PFSK-1 (cell line): ENCODE data around the gene EPHA1.

Experiments
- FOXP2 ChIP-seq: optimal IDR thresholded peaks from 2 replicates; pipeline ENCODE3; 2011; ENCODE audit warnings: borderline replicate concordance, control low read depth, inconsistent platforms; ENCODE audit not compliant: insufficient read depth; ENCODE audit errors: extremely low read length, extremely low read depth
- POLR2AphosphoS5 ChIP-seq: IDR thresholded peaks from 2 replicates; pipeline ENCODE4 v1.6.1; 2012; ENCODE audit warnings: low read depth, mild to moderate bottlenecking, control low read depth, low read length, moderate library complexity
- SIN3A ChIP-seq: IDR thresholded peaks from 2 replicates; pipeline ENCODE4 v1.6.1; 2012; ENCODE audit warnings: mild to moderate bottlenecking, low read length, moderate library complexity, borderline replicate concordance; ENCODE audit not compliant: insufficient read depth
- TAF1 ChIP-seq: IDR thresholded peaks from 2 replicates; pipeline ENCODE4 v1.6.1; 2012; ENCODE audit warnings: low read length, control low read depth, borderline replicate concordance; ENCODE audit not compliant: insufficient read depth
- TF ChIP-seq, protein P1 (sequence below), 2 experiments: IDR thresholded peaks; 2 replicates each; pipeline versions ENCODE4 v1.6.1 to v1.8.0; 2011 to 2012; ENCODE audit warnings: low read depth in 2 of 2, low read length in 2 of 2, control low read depth in 1 of 2, inconsistent platforms in 1 of 2, mild to moderate bottlenecking in 1 of 2, moderate library complexity in 1 of 2; ENCODE audit not compliant: insufficient read depth in 1 of 2

Gene EPHA1

GRCh38 chr7:143373255-143373794 is 35.3 kb downstream of the EPHA1 start:
- TF ChIP-seq POLR2AphosphoS5 = no peak
- no peak for TF ChIP-seq FOXP2

GRCh38 chr7:143372070-143372469 is 36.6 kb downstream of the EPHA1 start:
- TF ChIP-seq SIN3A (no peak), FOXP2 (no peak), TAF1 (no peak), POLR2AphosphoS5 (no peak)
- TF ChIP-seq, protein P1, sequence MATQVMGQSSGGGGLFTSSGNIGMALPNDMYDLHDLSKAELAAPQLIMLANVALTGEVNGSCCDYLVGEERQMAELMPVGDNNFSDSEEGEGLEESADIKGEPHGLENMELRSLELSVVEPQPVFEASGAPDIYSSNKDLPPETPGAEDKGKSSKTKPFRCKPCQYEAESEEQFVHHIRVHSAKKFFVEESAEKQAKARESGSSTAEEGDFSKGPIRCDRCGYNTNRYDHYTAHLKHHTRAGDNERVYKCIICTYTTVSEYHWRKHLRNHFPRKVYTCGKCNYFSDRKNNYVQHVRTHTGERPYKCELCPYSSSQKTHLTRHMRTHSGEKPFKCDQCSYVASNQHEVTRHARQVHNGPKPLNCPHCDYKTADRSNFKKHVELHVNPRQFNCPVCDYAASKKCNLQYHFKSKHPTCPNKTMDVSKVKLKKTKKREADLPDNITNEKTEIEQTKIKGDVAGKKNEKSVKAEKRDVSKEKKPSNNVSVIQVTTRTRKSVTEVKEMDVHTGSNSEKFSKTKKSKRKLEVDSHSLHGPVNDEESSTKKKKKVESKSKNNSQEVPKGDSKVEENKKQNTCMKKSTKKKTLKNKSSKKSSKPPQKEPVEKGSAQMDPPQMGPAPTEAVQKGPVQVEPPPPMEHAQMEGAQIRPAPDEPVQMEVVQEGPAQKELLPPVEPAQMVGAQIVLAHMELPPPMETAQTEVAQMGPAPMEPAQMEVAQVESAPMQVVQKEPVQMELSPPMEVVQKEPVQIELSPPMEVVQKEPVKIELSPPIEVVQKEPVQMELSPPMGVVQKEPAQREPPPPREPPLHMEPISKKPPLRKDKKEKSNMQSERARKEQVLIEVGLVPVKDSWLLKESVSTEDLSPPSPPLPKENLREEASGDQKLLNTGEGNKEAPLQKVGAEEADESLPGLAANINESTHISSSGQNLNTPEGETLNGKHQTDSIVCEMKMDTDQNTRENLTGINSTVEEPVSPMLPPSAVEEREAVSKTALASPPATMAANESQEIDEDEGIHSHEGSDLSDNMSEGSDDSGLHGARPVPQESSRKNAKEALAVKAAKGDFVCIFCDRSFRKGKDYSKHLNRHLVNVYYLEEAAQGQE (IDR thresholded peaks at IDR 0.05; ENCODE audit: insufficient read depth in 1 of 2, low read depth in 2 of 2, low read length in 2 of 2) = no peak

DNA sequence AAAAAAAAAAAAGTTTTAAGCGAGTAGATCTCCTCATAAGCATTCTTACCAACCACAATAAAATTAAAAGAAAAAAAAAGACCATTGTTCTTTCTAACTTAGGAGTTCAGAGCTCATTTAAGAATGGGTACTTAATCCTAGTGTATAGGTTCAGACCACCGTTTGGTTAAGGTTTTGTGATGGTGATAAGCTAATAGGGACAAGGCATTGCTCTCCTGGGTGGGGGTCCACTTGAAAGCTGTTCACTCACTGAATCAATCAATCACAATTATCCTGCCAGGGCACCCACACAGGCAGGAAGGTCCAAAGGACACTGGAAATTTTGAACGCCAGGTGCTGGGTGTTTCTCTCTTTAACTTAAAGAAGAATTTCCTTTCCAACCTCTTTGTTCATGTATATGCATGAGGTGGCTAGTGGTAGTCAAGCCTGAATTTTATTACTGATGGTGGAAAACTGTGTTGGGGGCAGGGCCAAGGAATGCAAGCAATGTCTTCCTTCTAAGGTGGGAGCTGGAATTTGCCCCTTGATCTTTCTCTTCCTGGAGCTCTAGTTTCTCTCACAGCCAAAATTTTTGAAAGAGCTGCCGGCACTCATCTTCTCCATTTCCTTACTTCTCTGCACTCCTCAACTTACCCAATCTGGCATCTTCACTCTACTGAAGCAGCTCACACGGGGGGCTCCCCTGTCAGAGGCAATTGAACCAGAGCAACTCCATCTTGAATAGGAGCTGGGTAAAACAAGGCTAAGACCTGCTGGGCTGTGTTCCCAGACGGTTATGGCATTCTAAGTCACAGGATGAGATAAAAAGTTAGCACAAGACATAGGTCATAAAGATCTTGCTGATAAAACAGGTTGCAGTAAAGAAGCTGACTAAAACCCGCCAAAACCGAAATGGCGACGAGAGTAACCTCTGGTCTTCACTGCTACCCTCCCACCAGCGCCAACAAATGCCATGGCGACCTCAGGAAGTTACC is 38.7 kb downstream of the EPHA1 start:
- TF ChIP-seq TAF1 (no peak), FOXP2 (no peak), SIN3A (no peak), POLR2AphosphoS5 (no peak)
- TF ChIP-seq, protein P1 (IDR thresholded peaks at IDR 0.05; ENCODE audit: insufficient read depth in 1 of 2, low read depth in 2 of 2, low read length in 2 of 2) = no peak

DNA sequence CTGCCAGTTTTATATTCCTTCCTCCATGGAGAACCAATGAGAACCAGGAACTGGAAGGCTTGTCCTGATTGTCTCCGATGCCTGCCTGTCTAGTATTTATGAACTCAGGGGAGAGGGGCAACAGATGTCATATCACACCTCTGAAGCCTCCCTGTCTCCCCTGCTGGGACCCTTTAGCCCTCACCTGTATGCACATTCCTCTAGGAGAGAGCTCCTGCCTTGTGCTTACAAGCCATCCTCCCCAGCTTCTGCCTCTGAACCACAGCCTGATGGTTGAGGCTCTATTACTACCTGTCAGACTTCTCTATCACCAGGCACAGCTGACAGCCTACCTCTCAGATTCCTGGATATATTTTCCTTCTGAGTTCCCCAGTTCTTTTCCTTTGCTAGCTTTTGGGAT is 40.3 kb downstream of the EPHA1 start:
- TF ChIP-seq POLR2AphosphoS5 (no peak), FOXP2 (no peak), TAF1 (no peak), SIN3A (no peak)
- TF ChIP-seq, protein P1 (IDR thresholded peaks at IDR 0.05; ENCODE audit: insufficient read depth in 1 of 2, low read depth in 2 of 2, low read length in 2 of 2) = no peak

DNA sequence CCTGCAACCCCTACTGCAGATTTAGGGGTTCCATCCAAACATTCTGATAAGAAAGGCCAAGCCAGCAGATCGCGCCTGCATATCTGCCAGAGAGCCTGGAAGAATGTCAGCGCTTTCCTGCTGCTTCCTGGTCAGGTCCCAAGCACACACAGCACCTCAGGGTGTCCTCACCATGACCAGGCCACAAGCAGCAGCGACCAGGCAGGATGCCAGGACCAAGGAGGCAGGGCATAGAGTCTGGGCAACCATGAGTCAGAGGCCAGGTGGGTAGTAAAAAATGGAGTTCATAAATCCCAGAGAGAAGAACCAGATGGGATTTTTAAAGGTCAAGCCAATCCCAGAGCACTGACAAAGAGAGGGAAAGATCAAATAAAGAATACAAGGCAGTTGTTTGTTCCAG is 40.7 kb downstream of the EPHA1 start:
- TF ChIP-seq SIN3A (no peak), FOXP2 (no peak), POLR2AphosphoS5 (no peak), TAF1 (no peak)
- TF ChIP-seq, protein P1 (IDR thresholded peaks at IDR 0.05; ENCODE audit: insufficient read depth in 1 of 2, low read depth in 2 of 2, low read length in 2 of 2) = no peak
